ENCODE results near the gene ABLIM3. TPM values are rescaled to one million over a fixed set of nuclear protein-coding genes. Genes with fewer than 3 reads are reported as not detected.

The ABLIM3 gene
- total RNA-seq, 1 experiment from 2014 or later: 14.3 TPM

DNA sequence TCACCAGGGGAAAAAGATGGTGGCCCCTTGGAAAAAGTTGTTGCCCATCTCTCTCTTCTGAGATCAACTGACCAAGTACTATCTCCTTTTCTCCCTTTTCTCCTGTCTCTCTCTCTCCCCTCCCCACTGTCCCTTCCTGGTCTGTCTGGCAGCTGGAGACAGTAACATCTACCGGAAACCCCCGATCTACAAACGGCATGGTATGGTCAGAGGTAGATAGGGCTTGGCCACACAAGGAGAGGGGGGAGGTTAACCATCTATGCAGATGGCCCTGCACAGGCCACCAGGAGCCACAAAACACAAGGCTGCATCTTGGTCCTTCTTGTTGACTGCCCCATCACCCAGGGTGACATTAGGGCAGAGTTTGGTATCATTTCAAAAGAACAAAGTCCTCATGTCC is 101.0 kb downstream of the ABLIM3 start:
- H3K9me2 ChIP-seq (ENCODE audit: insufficient read depth): no peaks in the 10 kb centered on the region
- H3K79me2 ChIP-seq (ENCODE audit: insufficient read depth, low read length): no peaks in the 10 kb centered on the region
- TF ChIP-seq SIN3A (IDR thresholded peaks at IDR 0.05; ENCODE audit: low read depth) (no peak), SRF (IDR thresholded peaks at IDR 0.05; ENCODE audit: low read depth) (no peak), FOSL1 (IDR thresholded peaks at IDR 0.05; ENCODE audit: low read depth) (no peak), POLR2A (IDR thresholded peaks at IDR 0.05; ENCODE audit: borderline replicate concordance, extremely low read depth, insufficient read depth, insufficient read length) (no peak), TCF7L2 (IDR thresholded peaks at IDR 0.05; ENCODE audit: borderline replicate concordance, extremely low read depth, insufficient read depth, insufficient read length) (no peak), CEBPB (IDR thresholded peaks at IDR 0.05; ENCODE audit: low read depth) (no peak), EZH2phosphoT487 (IDR thresholded peaks at IDR 0.05; ENCODE audit: borderline replicate concordance) (no peak), RAD21 (IDR thresholded peaks at IDR 0.05; ENCODE audit: low read depth) (no peak), ZNF274 (IDR thresholded peaks at IDR 0.05; ENCODE audit: low read depth, low read length) (no peak), MAX (IDR thresholded peaks at IDR 0.05) (no peak), CBX3 (IDR thresholded peaks at IDR 0.05; ENCODE audit: low read depth) (no peak)
- TF ChIP-seq, protein P1, sequence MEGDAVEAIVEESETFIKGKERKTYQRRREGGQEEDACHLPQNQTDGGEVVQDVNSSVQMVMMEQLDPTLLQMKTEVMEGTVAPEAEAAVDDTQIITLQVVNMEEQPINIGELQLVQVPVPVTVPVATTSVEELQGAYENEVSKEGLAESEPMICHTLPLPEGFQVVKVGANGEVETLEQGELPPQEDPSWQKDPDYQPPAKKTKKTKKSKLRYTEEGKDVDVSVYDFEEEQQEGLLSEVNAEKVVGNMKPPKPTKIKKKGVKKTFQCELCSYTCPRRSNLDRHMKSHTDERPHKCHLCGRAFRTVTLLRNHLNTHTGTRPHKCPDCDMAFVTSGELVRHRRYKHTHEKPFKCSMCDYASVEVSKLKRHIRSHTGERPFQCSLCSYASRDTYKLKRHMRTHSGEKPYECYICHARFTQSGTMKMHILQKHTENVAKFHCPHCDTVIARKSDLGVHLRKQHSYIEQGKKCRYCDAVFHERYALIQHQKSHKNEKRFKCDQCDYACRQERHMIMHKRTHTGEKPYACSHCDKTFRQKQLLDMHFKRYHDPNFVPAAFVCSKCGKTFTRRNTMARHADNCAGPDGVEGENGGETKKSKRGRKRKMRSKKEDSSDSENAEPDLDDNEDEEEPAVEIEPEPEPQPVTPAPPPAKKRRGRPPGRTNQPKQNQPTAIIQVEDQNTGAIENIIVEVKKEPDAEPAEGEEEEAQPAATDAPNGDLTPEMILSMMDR (IDR thresholded peaks at IDR 0.05 in 2 of 3, conservative IDR thresholded peaks at IDR 0.05 in 1 of 3; ENCODE audit: borderline replicate concordance in 1 of 3, insufficient read depth in 1 of 3, low read depth in 2 of 3, low read length in 2 of 3): no peak
- TF ChIP-seq, protein P2, sequence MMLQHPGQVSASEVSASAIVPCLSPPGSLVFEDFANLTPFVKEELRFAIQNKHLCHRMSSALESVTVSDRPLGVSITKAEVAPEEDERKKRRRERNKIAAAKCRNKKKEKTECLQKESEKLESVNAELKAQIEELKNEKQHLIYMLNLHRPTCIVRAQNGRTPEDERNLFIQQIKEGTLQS (IDR thresholded peaks at IDR 0.05): no peak
- no peaks in the 10 kb centered on the region for H3K27me3 ChIP-seq (ENCODE audit: insufficient read depth, low read length)
- H3K9ac ChIP-seq (ENCODE audit: low read length): no peak overlapping the region
- H3K36me3 ChIP-seq (ENCODE audit: control insufficient read depth in 1 of 2, insufficient read depth in 2 of 2, low read length in 2 of 2): no peaks in the 10 kb centered on the region
- ChIA-PET CTCF (no interaction called here), POLR2A (no interaction called here), RAD21 (ENCODE audit: low non-redundant PET in 1 of 2, low total read pairs in 2 of 2, uncharacterized antibody in 2 of 2, unreplicated experiment in 2 of 2) (no interaction called here)
- BruUV-seq (replicated peaks): no TSS peak
- H3K9me3 ChIP-seq (ENCODE audit: control insufficient read depth in 1 of 2, insufficient read depth in 1 of 2, low read depth in 1 of 2, low read length in 2 of 2): no peaks in the 10 kb centered on the region
- H4K20me1 ChIP-seq (ENCODE audit: insufficient read depth): no peaks in the 10 kb centered on the region
- no peak overlapping the region for H3K27ac ChIP-seq (ENCODE audit: low read depth, low read length)
- no peak for ATAC-seq
- no peak overlapping the region for H2AFZ ChIP-seq (ENCODE audit: low read depth, low read length, poor library complexity, severe bottlenecking)
- no peak overlapping the region for H3K4me3 ChIP-seq (replicated peaks in 1 of 2; ENCODE audit: low read depth in 1 of 2, low read length in 2 of 2)
- H3K4me1 ChIP-seq (ENCODE audit: control insufficient read depth in 1 of 2, insufficient read depth in 2 of 2, low read length in 2 of 2): no peaks in the 10 kb centered on the region
- intact Hi-C loops (cut with micrococcal nuclease): no loop called here
- H3K4me2 ChIP-seq (ENCODE audit: low read length): no peak overlapping the region
- DNase-seq (ENCODE audit: low read depth, low spot score): no peak

All from HCT116 (cell line).